Measurements from ENCODE around the gene NOD2. TPM values are rescaled to one million over a fixed set of nuclear protein-coding genes. Genes with fewer than 3 reads are reported as not detected.

NOD2 gene
- total RNA-seq, 1 experiment from 2014 or later: 0.17 TPM

GRCh38 chr16:50712956-50713355 lies 19.6 kb downstream of the NOD2 start:
- H3K56ac ChIP-seq (ENCODE audit: insufficient read length, low read depth, low read length): no peak overlapping the region
- H3K14ac ChIP-seq (ENCODE audit: insufficient read depth, low read length): no peak overlapping the region
- H3K18ac ChIP-seq (ENCODE audit: insufficient read length, low read depth, low read length): no peak overlapping the region
- H2BK12ac ChIP-seq (ENCODE audit: insufficient read length, low read depth, low read length): no peak overlapping the region
- H3K9me3 Mint-ChIP-seq: no peaks in the 10 kb centered on the region
- no peaks in the 10 kb centered on the region for H4K20me1 ChIP-seq (ENCODE audit: control insufficient read depth, insufficient read depth, insufficient read length)
- peaks cover 2 to 4% of the 10 kb centered on the region in 2 experiments; a peak in 2 of 4 replicates for H3K4me1 Mint-ChIP-seq
- no CpG with 5 or more reads among the region's 4 CpGs for WGBS (ENCODE audit: extremely low coverage, insufficient read length, low lambda C conversion rate)
- no peaks in the 10 kb centered on the region; the same call in 1 of the 2 replicates for H3K27me3 Mint-ChIP-seq (ENCODE audit: low read depth)
- no peak overlapping the region for H2BK120ac ChIP-seq (ENCODE audit: low read depth, low read length, poor library complexity, severe bottlenecking)
- no peaks in the 10 kb centered on the region for H3K27me3 ChIP-seq (ENCODE audit: insufficient read depth, low read length)
- no peak for TF ChIP-seq CTCF (conservative IDR thresholded peaks at IDR 0.05)
- H3K23ac ChIP-seq (ENCODE audit: insufficient read length, low read depth, low read length): no peak overlapping the region
- no peak overlapping the region for H2BK15ac ChIP-seq (ENCODE audit: low read depth, low read length)
- H2BK5ac ChIP-seq (ENCODE audit: insufficient read length, low read length): no peak overlapping the region
- no peaks in the 10 kb centered on the region for H3K9me3 ChIP-seq (ENCODE audit: control insufficient read depth, low read depth, low read length)
- no peaks in the 10 kb centered on the region for H3K23me2 ChIP-seq (ENCODE audit: insufficient read length, low read depth, low read length, poor library complexity, severe bottlenecking)
- DNase-seq: no peak
- no peak overlapping the region for H3K4ac ChIP-seq (ENCODE audit: low read depth, low read length)
- H3K27ac Mint-ChIP-seq: no peak overlapping the region
- no peak overlapping the region for H4K8ac ChIP-seq (replicated peaks; ENCODE audit: insufficient read length, low read depth, low read length)
- no peak overlapping the region for H4K5ac ChIP-seq (ENCODE audit: insufficient read length, low read depth, low read length)
- H2AK5ac ChIP-seq (ENCODE audit: insufficient read length, low read length): no peak overlapping the region
- no peak overlapping the region for H2BK20ac ChIP-seq (ENCODE audit: low read depth, low read length, poor library complexity, severe bottlenecking)
- no peaks in the 10 kb centered on the region for H3K79me2 ChIP-seq (ENCODE audit: insufficient read depth, low read length)
- H4K91ac ChIP-seq (ENCODE audit: insufficient read length, low read depth, low read length): no peak overlapping the region
- H3K4me3 Mint-ChIP-seq: no peak overlapping the region
- H3K4me1 ChIP-seq (ENCODE audit: insufficient read depth, low read length): no peaks in the 10 kb centered on the region
- H3K4me2 ChIP-seq (ENCODE audit: insufficient read depth, insufficient read length, low read length): no peak overlapping the region
- H3K9ac ChIP-seq (ENCODE audit: extremely low read depth, insufficient read length, low read length): no peak overlapping the region
- no peak overlapping the region for H3T11ph ChIP-seq (ENCODE audit: low read length)
- H3K27ac ChIP-seq (ENCODE audit: insufficient read length, low read depth, low read length): no peak overlapping the region
- H3K79me1 ChIP-seq (ENCODE audit: insufficient read depth, low read depth, low read length, poor library complexity, severe bottlenecking): no peaks in the 10 kb centered on the region
- H3K36me3 Mint-ChIP-seq (ENCODE audit: insufficient read depth in 1 of 3, low read depth in 3 of 3): no peaks in the 10 kb centered on the region
- H2AFZ ChIP-seq (ENCODE audit: low read length): no peak overlapping the region

All from H9 (cell line).